ENCODE data around the gene NDUFA9.

Gene NDUFA9

DNA sequence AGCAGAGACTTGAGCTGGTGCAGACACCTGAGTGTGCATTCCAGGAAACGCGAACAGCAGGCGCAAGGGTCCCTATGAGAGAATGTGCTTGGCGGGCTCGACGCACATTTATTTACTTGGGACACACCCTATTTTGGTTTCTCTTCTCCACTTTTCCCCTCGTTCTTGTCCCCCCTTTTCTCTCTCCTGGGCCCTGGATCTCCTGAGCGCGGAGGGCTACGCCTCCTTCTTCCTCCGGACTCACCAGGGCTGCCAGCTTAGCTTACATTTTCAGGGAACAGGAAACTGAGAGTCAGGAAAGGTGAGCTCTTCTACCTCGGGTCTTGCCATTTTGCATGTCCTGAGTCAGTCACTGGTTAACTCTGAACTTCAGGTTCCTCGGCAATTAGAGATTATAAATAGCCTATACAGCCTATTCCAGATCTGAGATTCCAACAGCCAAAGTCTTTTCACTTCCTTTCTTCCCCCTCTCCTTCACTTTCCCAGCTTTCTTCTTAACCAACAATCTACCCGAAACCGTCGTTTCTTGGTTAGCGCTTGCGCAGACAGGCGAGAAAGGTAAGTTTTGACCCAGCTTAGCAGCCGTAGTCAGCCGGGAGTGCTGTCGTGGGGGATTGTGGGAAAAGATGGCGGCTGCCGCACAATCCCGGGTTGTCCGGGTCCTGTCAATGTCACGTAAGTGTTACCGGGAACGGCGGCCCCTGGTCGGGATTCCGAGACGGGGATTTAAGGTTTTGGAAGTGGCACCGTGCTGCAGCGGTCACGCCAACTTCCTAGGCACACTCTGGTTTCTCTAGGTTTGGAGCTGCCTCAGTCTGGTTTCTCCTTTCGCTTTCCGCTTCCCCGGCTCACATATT lies at the start of gene NDUFA9, which contains the start of gene AKAP3:
Gene NDUFA9, plus strand, starts transcription at position 614 of the 857 bp plus-strand sequence. Its CDS starts 13 bp downstream, at position 627.
Gene AKAP3, minus strand, starts transcription at position 551 of the 857 bp plus-strand sequence. CDS start 10,855 bp downstream, outside the sequence.
- TF ChIP-seq, protein P1, sequence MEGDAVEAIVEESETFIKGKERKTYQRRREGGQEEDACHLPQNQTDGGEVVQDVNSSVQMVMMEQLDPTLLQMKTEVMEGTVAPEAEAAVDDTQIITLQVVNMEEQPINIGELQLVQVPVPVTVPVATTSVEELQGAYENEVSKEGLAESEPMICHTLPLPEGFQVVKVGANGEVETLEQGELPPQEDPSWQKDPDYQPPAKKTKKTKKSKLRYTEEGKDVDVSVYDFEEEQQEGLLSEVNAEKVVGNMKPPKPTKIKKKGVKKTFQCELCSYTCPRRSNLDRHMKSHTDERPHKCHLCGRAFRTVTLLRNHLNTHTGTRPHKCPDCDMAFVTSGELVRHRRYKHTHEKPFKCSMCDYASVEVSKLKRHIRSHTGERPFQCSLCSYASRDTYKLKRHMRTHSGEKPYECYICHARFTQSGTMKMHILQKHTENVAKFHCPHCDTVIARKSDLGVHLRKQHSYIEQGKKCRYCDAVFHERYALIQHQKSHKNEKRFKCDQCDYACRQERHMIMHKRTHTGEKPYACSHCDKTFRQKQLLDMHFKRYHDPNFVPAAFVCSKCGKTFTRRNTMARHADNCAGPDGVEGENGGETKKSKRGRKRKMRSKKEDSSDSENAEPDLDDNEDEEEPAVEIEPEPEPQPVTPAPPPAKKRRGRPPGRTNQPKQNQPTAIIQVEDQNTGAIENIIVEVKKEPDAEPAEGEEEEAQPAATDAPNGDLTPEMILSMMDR (IDR thresholded peaks at IDR 0.05) = no peak
- no peak for TF ChIP-seq ZFX (IDR thresholded peaks at IDR 0.05; ENCODE audit: borderline replicate concordance)
- H3K27ac ChIP-seq = peak within 1 kb of the TSS; percentile 79

DNA sequence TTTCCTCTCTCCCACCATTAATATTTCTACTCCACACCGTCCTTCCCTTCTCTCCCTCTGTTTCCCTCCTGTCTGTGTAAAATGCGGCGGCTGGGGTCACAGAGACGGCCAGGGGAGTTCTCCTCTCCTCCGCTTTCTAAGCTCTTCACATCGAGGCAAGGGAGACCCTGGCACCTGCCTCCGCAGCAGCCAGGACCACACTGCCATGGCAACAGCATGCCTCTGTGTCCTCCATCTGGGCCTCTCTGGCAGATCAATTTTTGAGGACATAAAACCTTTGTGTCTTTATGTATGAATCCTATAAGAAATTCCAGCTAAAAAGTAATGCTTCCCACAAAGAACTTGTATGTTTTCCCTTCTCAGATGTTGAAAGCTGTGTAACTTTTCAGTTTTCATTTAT lies 45.5 kb upstream of the NDUFA9 start:
- no peak overlapping the region for H3K27ac ChIP-seq
- TF ChIP-seq, protein P1 (IDR thresholded peaks at IDR 0.05) = no peak
- TF ChIP-seq ZFX (IDR thresholded peaks at IDR 0.05; ENCODE audit: borderline replicate concordance) = no peak

DNA sequence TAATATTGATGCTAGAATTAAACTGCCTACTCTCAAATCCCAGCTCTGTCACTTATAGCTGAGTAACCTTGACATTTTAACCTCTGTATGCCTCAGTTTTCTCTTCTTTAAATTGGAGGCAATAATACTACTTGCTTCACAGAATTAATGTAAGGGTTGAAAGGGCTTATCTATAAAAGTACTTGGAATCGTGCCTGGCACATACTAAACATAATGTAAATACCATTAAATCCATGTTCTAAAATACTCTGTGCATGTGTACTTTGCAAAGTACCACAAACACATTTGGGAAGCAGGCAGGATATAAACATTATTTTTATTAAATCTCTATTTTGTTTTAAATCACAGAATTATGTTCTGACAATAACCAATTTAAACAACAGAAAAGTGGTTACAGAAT lies 45.0 kb upstream of the NDUFA9 start:
- TF ChIP-seq, protein P1 (IDR thresholded peaks at IDR 0.05) = no peak
- TF ChIP-seq ZFX (IDR thresholded peaks at IDR 0.05; ENCODE audit: borderline replicate concordance) = no peak
- no peak overlapping the region for H3K27ac ChIP-seq

DNA sequence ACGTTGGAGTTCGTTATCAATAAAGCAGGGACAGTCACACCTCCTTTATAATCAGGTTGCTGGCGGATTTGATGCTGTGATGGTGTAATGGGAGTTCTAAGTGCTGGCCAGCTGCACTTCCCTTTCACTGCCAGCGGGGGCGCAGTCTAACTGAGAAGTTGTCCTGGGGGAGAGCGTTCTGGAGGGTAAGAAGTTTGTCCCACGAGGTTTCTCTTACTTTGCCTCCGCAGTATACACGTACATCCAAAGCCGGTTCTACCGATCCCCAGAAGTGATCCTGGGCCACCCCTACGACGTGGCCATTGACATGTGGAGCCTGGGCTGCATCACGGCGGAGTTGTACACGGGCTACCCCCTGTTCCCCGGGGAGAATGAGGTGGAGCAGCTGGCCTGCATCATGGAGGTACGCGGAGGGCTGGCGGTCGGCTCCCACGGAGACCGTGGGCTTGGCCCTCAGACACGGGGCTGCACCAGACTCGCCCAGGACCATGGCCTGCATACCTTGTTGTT lies 44.2 kb upstream of the NDUFA9 start:
- H3K27ac ChIP-seq = peak overlapping the region; percentile 23; the same call in 1 of the 2 replicates
- TF ChIP-seq ZFX (IDR thresholded peaks at IDR 0.05; ENCODE audit: borderline replicate concordance) = no peak
- TF ChIP-seq, protein P1 (IDR thresholded peaks at IDR 0.05) = peak; percentile 99

DNA sequence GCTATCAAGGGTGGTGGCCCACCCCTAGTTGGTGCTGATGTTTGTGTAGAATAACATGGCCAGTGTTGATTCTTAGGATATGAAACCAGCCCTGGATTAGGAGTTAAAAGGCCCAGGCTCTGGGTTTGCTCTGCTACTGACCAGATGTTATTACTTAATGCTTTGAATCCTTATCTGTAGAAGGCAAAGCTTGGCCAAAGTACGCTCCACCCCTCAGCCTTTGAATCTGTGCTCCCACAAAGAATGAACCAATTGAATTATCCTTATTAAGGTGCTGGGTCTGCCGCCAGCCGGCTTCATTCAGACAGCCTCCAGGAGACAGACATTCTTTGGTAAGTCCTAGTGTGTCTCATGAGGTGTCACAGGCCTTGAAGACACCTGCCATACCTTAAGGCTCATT lies 41.9 kb upstream of the NDUFA9 start:
- TF ChIP-seq, protein P1 (IDR thresholded peaks at IDR 0.05) = no peak
- TF ChIP-seq ZFX (IDR thresholded peaks at IDR 0.05; ENCODE audit: borderline replicate concordance) = no peak
- H3K27ac ChIP-seq = no peak overlapping the region

DNA sequence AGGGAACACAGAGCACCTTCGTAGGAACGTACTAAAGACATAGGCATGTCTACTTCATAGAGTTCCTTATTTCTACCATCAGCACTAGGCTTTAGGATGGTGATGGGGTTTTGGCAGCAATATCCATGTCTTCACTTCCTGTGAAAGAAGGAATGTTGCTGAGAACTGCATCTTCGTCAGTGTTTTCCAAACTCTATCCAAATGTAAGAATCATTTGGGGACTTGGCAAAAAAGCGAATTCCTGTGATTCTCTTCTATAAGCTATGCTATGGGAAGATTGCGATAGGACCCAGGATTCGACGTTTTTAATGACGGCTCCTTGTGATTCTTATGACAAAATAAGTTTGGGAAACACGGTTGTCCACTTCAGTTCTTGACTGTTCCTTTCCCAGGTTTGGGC lies 39.8 kb upstream of the NDUFA9 start:
- TF ChIP-seq, protein P1 (IDR thresholded peaks at IDR 0.05) = no peak
- TF ChIP-seq ZFX (IDR thresholded peaks at IDR 0.05; ENCODE audit: borderline replicate concordance) = no peak
- H3K27ac ChIP-seq = no peak overlapping the region

DNA sequence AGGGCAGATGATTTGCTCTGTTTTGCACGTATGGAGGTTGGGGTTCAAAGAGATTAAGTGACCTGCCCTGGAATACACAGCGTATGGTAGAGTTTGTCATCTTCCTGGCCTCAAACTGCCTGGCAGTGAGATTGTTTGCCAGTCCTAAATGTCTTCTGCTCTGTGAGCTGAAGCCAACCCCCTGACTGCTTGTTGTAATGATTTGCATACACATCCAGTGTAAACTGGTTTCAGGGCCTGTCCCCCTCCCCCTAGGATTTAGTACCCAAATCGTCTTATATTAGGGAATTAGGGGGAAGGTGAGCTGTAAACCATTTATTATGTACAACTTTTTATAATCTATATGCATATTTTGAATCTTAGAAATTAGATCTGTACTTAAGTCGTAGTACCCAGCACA lies 38.4 kb upstream of the NDUFA9 start:
- TF ChIP-seq, protein P1 (IDR thresholded peaks at IDR 0.05) = no peak

More for the DNA sequence above, 38.4 kb upstream of the NDUFA9 start:
- H3K27ac ChIP-seq = no peak overlapping the region

All from 22Rv1 (cell line).